Heart left ventricle (tissue), 13 donors: Measurements from ENCODE around the gene STK32C.

Experiments used
- POLR2A ChIP-seq, 2 donors: fragments of 450-650 bp; IDR thresholded peaks; one replicate each; pipeline ENCODE4 v1.6.1; 2017; ENCODE audit warnings: antibody characterized with exemption in 2 of 2, mild to moderate bottlenecking in 2 of 2, moderate library complexity in 2 of 2
- TF ChIP-seq, protein P1 (sequence below), 12 donors: fragments of 200-600 bp; sonication (generic) in 4 of 12; IDR thresholded peaks; one replicate each; pipeline versions ENCODE4 v1.5.0 to v1.8.0; 2018 to 2022; ENCODE audit warnings: antibody characterized with exemption in 12 of 12, mild to moderate bottlenecking in 5 of 12
- donor health status: ischemic (EF 13 %, LVEDD 7.1; RV severe dilation, severe dysfunction).
- donor health status: DM: no; HTN: yes; CAD: no.
- donor health status: DM: no; HTN: no; CAD: no.
- donor health status: ischemic (EF 25% LVEDD 6.9; RV normal size, moderate dysfunction).
- donor health status: ischemic (EF 25% LVEDD 5.7; RV mildly dilated, moderate dysfunction).
- donor health status: ischemic (EF 35%, LVEDD 5.7; RV mildly dilated, moderate dysfunction).
- donor health status: nonischemic (EF 11% LVEDD 7.7; RV severe dilation, severe dysfunction).
- donor health status: DM: yes; HTN: yes; CAD: no.
- donor health status: PGD.
- donor health status: ischemic (EF 29% LVEDD 5.4; RV normal size, mild dysfunction).
- donor health status: nonischemic (EF 23%, LVEDD 6.1; RV moderate dilation, normal function).

DNA sequence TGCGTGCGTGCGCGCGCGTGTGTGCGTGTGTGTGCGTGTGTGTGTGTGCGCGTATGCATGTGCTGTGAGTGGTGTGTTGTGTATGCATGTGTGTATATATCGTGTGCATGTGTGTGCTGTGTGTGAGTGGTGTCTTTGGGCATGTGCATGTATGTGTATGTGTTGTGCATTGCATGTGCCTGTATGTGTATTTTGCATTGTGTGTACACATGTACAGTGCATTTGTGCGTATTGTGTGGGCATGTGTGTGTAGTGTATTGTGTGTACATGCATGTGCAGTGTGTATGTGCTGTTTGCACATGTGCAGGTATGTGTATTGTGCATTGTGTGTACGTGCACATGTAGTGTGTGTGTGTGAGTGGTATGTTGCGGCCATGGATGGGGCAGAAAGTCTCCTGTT is 127.0 kb downstream of the STK32C start:
- TF ChIP-seq, protein P1, sequence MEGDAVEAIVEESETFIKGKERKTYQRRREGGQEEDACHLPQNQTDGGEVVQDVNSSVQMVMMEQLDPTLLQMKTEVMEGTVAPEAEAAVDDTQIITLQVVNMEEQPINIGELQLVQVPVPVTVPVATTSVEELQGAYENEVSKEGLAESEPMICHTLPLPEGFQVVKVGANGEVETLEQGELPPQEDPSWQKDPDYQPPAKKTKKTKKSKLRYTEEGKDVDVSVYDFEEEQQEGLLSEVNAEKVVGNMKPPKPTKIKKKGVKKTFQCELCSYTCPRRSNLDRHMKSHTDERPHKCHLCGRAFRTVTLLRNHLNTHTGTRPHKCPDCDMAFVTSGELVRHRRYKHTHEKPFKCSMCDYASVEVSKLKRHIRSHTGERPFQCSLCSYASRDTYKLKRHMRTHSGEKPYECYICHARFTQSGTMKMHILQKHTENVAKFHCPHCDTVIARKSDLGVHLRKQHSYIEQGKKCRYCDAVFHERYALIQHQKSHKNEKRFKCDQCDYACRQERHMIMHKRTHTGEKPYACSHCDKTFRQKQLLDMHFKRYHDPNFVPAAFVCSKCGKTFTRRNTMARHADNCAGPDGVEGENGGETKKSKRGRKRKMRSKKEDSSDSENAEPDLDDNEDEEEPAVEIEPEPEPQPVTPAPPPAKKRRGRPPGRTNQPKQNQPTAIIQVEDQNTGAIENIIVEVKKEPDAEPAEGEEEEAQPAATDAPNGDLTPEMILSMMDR (IDR thresholded peaks at IDR 0.05), result no peak
- no peak for TF ChIP-seq POLR2A (IDR thresholded peaks at IDR 0.05)
